ENCODE measurements around the gene ROBO2. TPM values are rescaled to one million over a fixed set of nuclear protein-coding genes. Genes with fewer than 3 reads are reported as not detected.

The ROBO2 gene
- total and polyA plus RNA-seq, 2 experiments from 2014 or later = 1.5 to 7.8 TPM

DNA sequence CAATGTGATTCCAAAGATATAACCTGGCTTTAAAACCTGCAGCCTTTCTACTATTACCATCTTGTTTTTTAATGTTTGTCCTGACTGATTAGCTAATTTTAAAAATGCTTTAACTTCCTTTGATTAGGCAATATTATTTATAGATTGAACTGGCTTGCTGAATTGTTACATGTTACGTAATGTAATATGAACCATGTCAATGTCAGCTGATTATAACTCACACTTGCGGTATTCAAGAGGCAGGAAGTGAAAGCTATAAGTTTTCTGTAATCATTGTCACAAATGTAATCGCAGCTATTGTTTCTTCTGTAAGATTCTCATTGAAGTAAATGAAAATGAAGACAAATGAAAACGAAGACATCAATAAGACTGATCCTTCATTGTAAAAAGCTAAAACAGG lies 146.8 kb downstream of the ROBO2 start (continued):
- no peak for TF ChIP-seq REST (IDR thresholded peaks at IDR 0.05; ENCODE audit: unreplicated experiment)
- no peak for TF ChIP-seq ZNF331 (CRISPR knock-in tag; IDR thresholded peaks at IDR 0.05; ENCODE audit: low read depth)
- TF ChIP-seq JUNB (IDR thresholded peaks at IDR 0.05; ENCODE audit: unreplicated experiment) = no peak

DNA sequence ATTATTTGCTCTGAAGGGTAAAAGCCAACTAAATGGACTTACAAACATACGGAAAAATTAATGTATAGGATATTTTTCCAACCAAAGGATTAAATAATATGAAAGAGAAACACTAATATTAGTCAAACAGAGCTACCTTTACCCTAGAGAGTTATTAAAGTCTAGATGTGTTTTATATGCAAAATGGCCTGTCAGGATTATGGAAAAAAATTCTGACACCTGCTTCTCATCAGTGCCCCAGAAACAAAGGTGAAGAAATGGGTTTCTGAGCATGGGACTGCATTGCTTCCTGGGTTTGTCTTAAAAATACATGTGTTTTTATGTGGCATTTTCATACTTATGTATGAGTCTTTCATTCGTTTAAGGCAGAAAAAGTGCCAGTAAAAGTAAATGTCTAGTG lies 148.3 kb downstream of the ROBO2 start:
- Histone ChIP-seq H3K4me2 (no peak overlapping the region), H3K79me2 (replicated peaks; ENCODE audit: insufficient read depth) (no peaks in the 10 kb centered on the region), H3K27ac (ENCODE audit: low read depth) (no peak overlapping the region), H2AFZ (no peak overlapping the region), H3K4me3 (no peak overlapping the region), H3K27me3 (ENCODE audit: insufficient read depth) (no peaks in the 10 kb centered on the region), H3F3A (replicated peaks; ENCODE audit: low read depth) (no peaks in the 10 kb centered on the region), H3K36me3 (ENCODE audit: insufficient read depth) (no peaks in the 10 kb centered on the region), H3K4me1 (ENCODE audit: insufficient read depth) (no peaks in the 10 kb centered on the region), H3K9me2 (ENCODE audit: insufficient read depth) (no peaks in the 10 kb centered on the region), H4K20me1 (replicated peaks; ENCODE audit: insufficient read depth) (no peaks in the 10 kb centered on the region)
- H3K4me1 Mint-ChIP-seq = peaks cover 10% of the 10 kb centered on the region
- DNase-seq (ENCODE audit: low spot score) = no peak
- no peaks in the 10 kb centered on the region for H3K36me3 Mint-ChIP-seq (ENCODE audit: low read depth)
- TF ChIP-seq EZH2phosphoT487 (IDR thresholded peaks at IDR 0.05; ENCODE audit: unreplicated experiment) = no peak
- no peak for TF ChIP-seq JUNB (IDR thresholded peaks at IDR 0.05; ENCODE audit: unreplicated experiment)
- no peak for TF ChIP-seq CREB1 (CRISPR knock-in tag; IDR thresholded peaks at IDR 0.05; ENCODE audit: low read depth)
- TF ChIP-seq EZH2 (IDR thresholded peaks at IDR 0.05; ENCODE audit: low read depth, unreplicated experiment) = no peak
- TF ChIP-seq, protein P1, sequence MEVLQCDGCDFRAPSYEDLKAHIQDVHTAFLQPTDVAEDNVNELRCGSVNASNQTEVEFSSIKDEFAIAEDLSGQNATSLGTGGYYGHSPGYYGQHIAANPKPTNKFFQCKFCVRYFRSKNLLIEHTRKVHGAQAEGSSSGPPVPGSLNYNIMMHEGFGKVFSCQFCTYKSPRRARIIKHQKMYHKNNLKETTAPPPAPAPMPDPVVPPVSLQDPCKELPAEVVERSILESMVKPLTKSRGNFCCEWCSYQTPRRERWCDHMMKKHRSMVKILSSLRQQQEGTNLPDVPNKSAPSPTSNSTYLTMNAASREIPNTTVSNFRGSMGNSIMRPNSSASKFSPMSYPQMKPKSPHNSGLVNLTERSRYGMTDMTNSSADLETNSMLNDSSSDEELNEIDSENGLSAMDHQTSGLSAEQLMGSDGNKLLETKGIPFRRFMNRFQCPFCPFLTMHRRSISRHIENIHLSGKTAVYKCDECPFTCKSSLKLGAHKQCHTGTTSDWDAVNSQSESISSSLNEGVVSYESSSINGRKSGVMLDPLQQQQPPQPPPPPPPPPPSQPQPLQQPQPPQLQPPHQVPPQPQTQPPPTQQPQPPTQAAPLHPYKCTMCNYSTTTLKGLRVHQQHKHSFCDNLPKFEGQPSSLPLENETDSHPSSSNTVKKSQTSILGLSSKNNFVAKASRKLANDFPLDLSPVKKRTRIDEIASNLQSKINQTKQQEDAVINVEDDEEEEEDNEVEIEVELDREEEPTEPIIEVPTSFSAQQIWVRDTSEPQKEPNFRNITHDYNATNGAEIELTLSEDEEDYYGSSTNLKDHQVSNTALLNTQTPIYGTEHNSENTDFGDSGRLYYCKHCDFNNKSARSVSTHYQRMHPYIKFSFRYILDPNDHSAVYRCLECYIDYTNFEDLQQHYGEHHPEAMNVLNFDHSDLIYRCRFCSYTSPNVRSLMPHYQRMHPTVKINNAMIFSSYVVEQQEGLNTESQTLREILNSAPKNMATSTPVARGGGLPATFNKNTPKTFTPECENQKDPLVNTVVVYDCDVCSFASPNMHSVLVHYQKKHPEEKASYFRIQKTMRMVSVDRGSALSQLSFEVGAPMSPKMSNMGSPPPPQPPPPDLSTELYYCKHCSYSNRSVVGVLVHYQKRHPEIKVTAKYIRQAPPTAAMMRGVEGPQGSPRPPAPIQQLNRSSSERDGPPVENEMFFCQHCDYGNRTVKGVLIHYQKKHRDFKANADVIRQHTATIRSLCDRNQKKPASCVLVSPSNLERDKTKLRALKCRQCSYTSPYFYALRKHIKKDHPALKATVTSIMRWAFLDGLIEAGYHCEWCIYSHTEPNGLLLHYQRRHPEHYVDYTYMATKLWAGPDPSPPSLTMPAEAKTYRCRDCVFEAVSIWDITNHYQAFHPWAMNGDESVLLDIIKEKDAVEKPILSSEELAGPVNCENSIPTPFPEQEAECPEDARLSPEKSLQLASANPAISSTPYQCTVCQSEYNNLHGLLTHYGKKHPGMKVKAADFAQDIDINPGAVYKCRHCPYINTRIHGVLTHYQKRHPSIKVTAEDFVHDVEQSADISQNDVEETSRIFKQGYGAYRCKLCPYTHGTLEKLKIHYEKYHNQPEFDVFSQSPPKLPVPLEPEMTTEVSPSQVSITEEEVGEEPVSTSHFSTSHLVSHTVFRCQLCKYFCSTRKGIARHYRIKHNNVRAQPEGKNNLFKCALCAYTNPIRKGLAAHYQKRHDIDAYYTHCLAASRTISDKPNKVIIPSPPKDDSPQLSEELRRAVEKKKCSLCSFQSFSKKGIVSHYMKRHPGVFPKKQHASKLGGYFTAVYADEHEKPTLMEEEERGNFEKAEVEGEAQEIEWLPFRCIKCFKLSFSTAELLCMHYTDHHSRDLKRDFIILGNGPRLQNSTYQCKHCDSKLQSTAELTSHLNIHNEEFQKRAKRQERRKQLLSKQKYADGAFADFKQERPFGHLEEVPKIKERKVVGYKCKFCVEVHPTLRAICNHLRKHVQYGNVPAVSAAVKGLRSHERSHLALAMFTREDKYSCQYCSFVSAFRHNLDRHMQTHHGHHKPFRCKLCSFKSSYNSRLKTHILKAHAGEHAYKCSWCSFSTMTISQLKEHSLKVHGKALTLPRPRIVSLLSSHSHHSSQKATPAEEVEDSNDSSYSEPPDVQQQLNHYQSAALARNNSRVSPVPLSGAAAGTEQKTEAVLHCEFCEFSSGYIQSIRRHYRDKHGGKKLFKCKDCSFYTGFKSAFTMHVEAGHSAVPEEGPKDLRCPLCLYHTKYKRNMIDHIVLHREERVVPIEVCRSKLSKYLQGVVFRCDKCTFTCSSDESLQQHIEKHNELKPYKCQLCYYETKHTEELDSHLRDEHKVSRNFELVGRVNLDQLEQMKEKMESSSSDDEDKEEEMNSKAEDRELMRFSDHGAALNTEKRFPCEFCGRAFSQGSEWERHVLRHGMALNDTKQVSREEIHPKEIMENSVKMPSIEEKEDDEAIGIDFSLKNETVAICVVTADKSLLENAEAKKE (CRISPR knock-in tag; IDR thresholded peaks at IDR 0.05) = no peak
- no peak for TF ChIP-seq ZNF331 (CRISPR knock-in tag; IDR thresholded peaks at IDR 0.05; ENCODE audit: low read depth)
- TF ChIP-seq, protein P2, sequence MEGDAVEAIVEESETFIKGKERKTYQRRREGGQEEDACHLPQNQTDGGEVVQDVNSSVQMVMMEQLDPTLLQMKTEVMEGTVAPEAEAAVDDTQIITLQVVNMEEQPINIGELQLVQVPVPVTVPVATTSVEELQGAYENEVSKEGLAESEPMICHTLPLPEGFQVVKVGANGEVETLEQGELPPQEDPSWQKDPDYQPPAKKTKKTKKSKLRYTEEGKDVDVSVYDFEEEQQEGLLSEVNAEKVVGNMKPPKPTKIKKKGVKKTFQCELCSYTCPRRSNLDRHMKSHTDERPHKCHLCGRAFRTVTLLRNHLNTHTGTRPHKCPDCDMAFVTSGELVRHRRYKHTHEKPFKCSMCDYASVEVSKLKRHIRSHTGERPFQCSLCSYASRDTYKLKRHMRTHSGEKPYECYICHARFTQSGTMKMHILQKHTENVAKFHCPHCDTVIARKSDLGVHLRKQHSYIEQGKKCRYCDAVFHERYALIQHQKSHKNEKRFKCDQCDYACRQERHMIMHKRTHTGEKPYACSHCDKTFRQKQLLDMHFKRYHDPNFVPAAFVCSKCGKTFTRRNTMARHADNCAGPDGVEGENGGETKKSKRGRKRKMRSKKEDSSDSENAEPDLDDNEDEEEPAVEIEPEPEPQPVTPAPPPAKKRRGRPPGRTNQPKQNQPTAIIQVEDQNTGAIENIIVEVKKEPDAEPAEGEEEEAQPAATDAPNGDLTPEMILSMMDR (conservative IDR thresholded peaks at IDR 0.05; ENCODE audit: low read depth in 2 of 2) = no peak
- TF ChIP-seq STAT1 (IDR thresholded peaks at IDR 0.05; ENCODE audit: unreplicated experiment) = no peak
- no peak for TF ChIP-seq NANOG (IDR thresholded peaks at IDR 0.05; ENCODE audit: borderline replicate concordance)
- TF ChIP-seq, protein P3, sequence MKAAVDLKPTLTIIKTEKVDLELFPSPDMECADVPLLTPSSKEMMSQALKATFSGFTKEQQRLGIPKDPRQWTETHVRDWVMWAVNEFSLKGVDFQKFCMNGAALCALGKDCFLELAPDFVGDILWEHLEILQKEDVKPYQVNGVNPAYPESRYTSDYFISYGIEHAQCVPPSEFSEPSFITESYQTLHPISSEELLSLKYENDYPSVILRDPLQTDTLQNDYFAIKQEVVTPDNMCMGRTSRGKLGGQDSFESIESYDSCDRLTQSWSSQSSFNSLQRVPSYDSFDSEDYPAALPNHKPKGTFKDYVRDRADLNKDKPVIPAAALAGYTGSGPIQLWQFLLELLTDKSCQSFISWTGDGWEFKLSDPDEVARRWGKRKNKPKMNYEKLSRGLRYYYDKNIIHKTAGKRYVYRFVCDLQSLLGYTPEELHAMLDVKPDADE (IDR thresholded peaks at IDR 0.05) = no peak
- ATAC-seq = no peak
- H3K4me3 Mint-ChIP-seq = no peak overlapping the region
- no peaks in the 10 kb centered on the region for H3K9me3 Mint-ChIP-seq
- H3K27ac Mint-ChIP-seq = no peak overlapping the region
- H3K27me3 Mint-ChIP-seq (ENCODE audit: insufficient read depth, low read depth, poor library complexity) = no peaks in the 10 kb centered on the region
